Inferior parietal cortex (tissue), 1 donor: ENCODE data around the gene THBS2.
"Not testable (repeated sequence)": the region's sequence is repeated elsewhere in the genome, so short reads cannot be mapped to it uniquely, and the experiment has no call there.

Source experiments
- DNase-seq: peaks from one replicate; pipeline ENCODE4 v3.0.0-alpha.2; 2016; ENCODE audit errors: extremely low spot score

The THBS2 gene

GRCh38 chr6:169210611-169211010, 43.0 kb downstream of the THBS2 start:
- DNase-seq = no peak

- DNase-seq = no peak
Measured at GRCh38 chr6:169208011-169208410, 45.6 kb downstream of the THBS2 start.

DNA sequence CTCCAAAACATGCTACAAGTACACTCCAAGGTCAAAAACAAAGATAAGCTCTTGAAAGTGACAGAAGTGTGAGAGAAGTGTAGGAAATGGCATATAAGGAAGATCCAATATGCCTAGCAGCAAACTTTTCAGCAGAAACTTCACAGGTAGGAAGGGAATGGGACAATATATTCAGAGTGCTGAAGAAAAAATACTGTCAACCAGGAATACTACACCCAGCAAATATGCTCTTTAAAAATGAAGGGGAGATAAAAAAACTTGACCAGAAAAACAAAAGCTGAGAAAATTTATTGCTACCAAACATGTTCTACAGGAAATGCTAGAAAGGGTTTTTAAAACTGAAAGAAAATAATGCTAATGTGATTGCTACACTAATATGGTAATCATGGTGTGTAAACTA, 46.2 kb downstream of the THBS2 start:
- DNase-seq = no peak

GRCh38 chr6:169205176-169206160, 48.2 kb downstream of the THBS2 start:
- no peak for DNase-seq

DNA sequence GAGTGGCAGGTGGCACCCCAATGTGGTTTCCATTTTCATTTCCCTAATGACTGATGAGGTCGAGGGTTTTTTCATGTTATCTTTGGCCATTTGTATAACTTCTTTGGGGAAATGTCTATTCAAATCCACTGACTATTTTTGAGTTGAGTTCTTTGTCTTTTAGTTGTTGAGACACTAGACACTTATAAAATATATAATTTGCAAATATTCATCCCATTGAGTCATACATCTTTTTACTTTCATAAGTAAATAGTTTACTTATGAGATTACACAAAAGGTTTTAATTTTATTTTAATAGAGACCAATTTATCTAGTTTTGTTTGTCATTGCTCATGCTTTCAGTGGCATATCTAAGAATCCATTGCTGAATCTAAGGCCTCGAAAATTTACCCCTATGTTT, 49.5 kb downstream of the THBS2 start:
- DNase-seq = no peak

- no peak for DNase-seq
Measured at GRCh38 chr6:169201985-169202384, 51.7 kb downstream of the THBS2 start.

- no peak for DNase-seq
Measured at GRCh38 chr6:169200893-169201514, 52.6 kb downstream of the THBS2 start.

- DNase-seq = no peak
Measured at GRCh38 chr6:169199625-169200335, 53.9 kb downstream of the THBS2 start.

DNA sequence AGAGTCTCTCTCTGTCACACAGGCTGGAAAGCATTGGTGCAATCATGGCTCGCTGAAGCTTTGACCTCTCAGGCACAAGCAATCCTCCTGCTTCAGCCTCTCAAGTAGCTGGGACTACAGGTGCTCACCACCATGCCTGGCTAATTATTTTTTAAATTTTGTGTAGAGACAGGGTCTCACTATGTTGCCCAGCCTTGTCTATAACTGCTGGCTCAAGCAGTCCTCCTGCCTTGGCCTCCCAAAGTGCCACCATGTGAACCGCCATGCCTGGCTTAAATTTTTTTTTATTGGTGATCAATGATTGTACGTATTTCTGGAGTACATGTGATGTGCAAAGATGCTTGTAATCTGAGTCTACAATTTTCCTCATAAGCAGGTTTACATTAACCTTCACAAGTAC, 54.8 kb downstream of the THBS2 start:
- DNase-seq = no peak

DNA sequence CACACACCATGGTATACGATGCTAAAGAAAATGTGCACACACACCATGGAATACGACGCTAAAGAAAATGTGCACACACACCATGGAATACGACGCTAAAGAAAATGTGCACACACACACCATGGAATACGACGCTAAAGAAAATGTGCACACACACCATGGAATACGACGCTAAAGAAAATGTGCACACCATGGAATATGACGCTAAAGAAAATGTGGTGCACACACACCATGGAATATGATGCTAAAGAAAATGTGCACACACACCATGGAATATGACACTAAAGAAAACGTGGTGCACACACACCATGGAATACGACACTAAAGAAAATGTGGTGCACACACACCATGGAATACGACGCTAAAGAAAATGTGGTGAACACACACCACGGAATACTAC, 55.7 kb downstream of the THBS2 start:
- not testable (repeated sequence) for DNase-seq

DNA sequence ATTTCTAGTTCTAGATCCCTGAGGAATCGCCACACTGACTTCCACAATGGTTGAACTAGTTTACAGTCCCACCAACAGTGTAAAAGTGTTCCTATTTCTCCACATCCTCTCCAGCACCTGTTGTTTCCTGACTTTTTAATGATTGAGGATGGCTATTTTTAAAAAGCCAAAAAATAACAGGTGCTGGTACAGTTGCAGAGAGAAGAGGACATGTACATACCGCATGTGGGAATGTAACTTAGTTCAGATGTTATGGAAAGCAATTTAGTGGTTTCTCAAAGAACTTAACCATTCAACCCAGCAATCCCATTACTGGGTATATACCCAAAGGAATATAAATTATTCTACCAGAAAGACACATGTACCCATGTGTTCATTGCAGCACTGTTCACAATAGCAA, 57.4 kb downstream of the THBS2 start:
- DNase-seq = not testable (repeated sequence)

GRCh38 chr6:169194737-169195136, 58.9 kb downstream of the THBS2 start:
- no peak for DNase-seq

DNA sequence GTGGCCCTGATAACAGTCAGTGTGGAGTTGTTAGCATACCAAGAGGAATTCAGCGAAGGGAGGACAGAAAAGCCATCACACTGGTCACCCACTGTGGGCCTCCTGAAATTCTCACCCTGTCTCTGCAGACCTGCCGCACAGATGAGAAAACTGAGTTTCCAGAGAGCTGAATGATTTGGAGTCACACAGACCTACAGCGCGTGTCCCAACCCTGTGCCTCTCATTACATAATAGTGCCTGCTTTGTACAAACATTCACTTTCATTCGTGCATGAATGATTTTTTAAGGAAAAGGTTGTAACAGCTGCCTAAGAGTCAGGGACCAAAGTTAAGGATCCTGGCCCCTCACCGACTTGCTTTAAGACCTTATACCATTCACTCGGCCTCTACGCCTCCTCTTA, 62.7 kb downstream of the THBS2 start:
- no peak for DNase-seq

- no peak for DNase-seq
Measured at GRCh38 chr6:169190144-169190584, 63.5 kb downstream of the THBS2 start.

DNA sequence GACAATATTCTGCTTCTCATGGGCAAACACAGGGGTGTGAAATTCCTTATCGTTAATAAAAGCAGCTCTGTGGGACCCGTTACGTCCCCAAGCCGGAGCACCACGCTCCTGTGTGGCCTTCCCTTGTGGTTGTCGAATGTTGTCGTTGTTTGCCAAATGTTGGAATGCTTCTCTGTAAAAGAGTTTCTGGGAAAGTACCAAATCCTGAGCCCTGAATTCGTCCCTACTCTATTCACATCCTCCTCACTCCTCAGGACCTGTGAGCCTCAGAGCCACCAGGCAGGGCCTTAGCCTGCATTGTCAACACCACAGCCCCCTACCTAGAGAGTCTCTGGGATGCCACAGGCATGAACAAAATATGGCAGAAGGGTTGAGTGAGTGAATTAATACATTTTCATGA, 64.0 kb downstream of the THBS2 start:
- no peak for DNase-seq

GRCh38 chr6:169189182-169189581, 64.5 kb downstream of the THBS2 start:
- no peak for DNase-seq

DNA sequence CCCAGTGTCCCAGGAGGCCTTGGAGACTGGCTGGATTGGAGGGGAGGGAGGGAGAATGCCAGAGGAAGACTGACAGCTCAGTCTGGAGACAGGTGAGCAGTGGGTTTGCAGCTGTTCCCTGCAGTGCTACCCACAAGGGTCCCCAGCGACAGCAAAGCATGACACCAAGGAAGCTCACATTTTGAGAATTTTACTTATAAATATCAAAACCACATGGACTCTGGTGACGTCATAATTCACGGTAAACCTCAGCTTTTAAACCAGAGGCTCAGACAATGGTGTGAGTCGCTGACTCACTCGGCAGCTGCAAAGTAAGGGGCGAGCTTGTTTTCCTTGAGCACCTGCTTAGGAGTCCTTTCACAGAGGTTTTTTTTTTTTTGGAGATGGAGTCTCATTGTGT, 65.2 kb downstream of the THBS2 start:
- no peak for DNase-seq

GRCh38 chr6:169188051-169188470, 65.6 kb downstream of the THBS2 start:
- no peak for DNase-seq

DNA sequence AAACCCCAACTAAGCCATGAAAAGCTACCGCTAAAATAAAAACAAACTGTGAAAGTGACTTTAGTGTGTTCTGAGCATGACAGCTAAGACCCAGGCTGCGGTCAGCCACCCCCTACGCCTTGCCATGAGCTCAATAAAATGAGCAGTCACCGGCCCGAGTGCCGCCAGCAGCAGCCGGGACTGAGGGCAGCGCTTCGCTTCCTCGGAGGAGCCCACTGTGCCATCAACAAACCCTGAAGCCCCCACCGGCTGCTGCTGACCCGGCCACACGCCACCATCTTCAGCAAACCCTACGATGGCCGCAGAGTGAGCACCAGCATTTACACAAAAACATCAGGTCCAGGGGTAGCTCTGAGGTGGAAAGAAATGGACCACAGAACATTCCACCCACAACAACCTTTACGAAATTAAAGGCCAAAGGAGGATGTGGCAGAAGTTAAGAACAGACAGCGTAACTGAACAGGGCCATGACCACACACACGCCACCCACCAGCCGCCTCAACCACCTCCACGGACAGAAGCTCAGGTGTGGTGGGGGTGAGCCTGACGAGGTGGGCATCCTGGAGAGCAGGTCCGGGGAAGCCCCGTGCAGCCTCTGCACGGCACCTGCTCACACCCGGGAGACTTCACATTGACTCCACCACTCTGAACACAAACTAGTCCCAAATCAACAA, 67.0 kb downstream of the THBS2 start:
- DNase-seq = no peak

DNA sequence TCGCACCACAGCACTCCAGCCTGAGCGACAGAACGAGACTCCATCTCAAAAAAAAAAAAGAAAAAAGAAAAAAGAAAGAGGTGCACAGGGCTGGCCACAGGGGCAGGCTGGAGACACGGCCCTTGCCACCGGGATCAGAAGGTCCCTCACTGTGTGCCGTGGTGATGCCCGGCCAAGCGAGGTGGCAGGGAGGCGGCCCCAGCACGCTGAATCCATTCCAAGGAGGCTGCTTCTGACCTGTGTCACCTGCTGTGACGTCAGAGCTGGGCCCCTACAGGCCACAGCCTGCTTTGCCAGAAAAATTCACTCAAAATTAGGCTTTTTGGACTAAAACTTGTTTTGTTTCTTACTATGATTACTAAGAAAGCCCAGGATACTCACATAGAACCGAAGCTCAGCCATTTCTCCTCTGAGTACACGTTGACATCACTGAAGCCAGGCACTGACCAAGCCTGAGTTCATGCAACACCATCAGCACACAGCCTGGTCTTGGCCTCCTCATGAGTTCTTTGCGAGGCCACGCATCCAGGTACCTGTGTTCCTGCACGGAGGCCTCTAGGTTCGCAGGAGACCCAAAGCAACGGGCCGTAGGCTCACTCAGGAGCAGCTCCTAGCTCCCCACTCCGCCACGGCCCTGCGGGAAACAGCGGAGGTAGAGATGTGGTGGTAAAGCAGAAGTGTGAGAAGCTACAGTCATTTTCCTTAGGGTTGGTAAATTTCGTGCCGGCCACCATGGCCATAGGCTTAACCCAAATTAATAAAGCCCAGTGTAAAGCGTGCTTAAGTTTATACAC, 67.8 kb downstream of the THBS2 start:
- DNase-seq = no peak

GRCh38 chr6:169185011-169185521, 68.6 kb downstream of the THBS2 start:
- no peak for DNase-seq
